Activated T-cell treated with anti-CD3 and anti-CD28 coated beads for 1 hour (primary cell): ENCODE data around the gene ATP2C1.

Source experiments
- DNase-seq: peaks from one replicate; pipeline ENCODE4 v3.0.0-alpha.2; 2020; ENCODE audit warnings: low read depth

The ATP2C1 gene

GRCh38 chr3:130976706-130977105 lies 82.8 kb downstream of the ATP2C1 start:
- DNase-seq = no peak

DNA sequence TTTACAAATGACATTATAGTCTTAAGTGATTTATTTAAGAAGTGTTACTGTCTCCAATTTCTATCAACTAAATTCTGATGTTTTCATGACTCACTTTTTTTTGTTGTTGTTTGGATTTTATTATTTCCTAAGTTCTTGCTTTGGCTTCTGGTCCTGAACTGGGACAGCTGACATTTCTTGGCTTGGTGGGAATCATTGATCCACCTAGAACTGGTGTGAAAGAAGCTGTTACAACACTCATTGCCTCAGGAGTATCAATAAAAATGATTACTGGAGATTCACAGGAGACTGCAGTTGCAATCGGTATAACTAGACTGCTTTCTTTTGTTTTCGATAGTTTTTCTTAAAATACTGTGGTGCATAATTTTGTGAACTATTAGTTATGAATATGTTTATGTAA lies 85.2 kb downstream of the ATP2C1 start:
- no peak for DNase-seq

DNA sequence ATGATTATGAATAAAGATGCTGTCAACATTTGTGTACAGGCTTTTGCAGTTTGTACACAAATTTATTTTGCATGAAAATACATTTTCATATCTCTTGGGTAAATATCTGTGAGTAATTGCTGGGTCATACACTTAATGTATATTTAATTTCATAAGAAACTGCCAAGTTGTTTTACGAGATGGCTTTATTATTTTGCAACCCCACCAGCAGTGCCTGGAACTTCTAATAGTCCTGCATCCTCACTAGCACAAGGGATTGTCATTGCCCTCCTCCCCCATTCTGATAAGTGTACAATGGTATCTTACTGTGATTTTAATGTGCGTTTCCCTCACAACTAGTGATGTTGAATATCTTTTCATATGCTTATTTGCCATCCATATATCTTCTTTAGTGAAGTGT lies 87.6 kb downstream of the ATP2C1 start:
- DNase-seq = no peak

- no peak for DNase-seq
These were observed 96.4 kb downstream of the ATP2C1 start for GRCh38 chr3:130990282-130990681.

GRCh38 chr3:130991126-130991525 lies 97.2 kb downstream of the ATP2C1 start:
- no peak for DNase-seq

DNA sequence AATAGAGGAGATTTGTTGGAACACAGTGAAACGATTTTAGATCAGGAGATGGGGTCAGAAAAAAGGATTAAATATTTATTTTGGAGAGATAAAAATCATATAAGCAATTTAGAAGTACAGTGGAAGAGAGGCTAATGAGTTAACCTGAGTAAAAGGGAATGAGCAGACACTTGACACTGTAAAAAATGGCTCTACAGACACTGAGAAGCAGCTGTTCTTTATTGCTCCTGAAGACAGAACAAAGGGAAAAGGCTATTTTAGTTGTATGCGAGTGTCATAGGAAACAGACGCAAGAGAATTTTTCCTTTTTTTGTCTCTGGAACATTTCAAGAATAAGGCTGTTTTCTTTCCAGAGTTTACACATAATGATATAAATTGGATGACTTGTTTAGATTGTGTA lies 98.5 kb downstream of the ATP2C1 start:
- no peak for DNase-seq

DNA sequence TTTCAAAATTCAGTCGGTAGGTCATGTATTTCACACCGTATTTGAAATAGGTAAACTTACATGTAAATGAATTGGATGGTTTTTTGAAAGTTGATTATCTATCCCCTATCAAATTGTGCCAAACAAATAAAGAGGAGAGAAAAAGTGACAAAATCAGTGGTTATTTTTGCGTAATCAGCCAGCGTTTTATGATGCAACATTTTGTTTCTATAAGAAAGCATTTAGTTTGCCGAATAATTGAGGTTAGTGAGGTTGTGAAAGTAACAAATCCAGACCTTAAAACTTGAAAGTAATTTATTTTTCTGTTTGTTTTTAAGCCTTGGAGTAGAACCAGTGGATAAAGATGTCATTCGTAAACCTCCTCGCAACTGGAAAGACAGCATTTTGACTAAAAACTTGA lies 103.4 kb downstream of the ATP2C1 start:
- DNase-seq = no peak

- DNase-seq = no peak
These were observed 107.2 kb downstream of the ATP2C1 start for GRCh38 chr3:131001071-131001470.

DNA sequence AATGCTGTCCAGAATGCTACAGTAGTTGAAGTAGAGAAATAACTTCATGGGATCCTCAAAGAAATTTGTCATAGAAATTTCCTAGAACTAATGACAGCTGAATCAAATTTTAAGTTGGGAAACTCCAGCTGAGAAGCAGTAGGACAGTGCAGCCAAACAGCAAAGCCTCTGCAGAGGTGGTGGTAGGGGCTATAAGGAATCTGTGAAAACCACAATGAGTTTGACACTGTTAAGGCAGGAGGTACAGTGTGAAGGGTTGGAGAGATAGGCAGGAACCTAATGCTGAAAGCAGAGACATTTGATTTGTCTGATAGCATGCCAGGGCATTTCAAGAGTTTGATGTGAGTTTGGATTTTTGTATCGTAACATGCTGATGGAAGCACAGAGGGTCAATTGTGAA lies 110.7 kb downstream of the ATP2C1 start:
- DNase-seq = no peak

GRCh38 chr3:131007256-131007655 lies 113.4 kb downstream of the ATP2C1 start:
- no peak for DNase-seq

DNA sequence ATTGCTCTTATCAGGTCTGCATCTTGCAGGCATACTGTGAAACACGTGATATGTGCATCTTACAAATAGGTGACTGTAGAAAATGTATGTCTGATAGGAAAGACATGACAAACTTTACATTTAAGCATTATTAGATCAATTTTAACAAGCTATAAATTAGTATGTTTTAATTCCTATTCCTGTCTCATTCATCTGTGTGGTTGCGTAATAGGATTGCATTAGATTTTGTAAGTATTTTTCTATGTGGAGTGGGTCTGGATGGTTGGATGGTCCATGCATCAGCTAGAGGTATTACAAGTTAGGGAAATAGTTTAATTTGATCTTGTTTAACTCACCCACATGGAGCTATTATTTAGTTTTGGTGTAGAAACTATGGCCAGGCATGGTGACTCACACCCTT lies 113.9 kb downstream of the ATP2C1 start:
- no peak for DNase-seq

DNA sequence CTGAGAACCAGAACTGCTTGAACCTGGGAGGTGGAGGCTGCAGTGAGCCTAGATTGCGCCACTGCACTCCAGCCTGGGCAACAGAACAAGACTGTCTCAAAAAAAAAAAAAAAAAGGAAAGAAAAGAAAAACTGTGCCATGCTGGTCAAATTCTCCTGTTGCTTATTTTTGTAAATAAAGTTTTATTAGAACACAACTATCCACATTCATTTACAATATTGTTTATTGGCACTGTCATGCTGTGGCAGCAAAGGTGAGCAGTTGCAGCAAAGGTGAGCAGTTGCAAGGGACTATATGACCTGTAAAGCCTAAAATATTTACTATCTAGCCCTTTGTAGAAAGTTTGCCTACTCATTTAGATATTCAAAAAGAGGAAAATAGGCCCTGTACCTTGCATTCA lies 114.4 kb downstream of the ATP2C1 start:
- no peak for DNase-seq

DNA sequence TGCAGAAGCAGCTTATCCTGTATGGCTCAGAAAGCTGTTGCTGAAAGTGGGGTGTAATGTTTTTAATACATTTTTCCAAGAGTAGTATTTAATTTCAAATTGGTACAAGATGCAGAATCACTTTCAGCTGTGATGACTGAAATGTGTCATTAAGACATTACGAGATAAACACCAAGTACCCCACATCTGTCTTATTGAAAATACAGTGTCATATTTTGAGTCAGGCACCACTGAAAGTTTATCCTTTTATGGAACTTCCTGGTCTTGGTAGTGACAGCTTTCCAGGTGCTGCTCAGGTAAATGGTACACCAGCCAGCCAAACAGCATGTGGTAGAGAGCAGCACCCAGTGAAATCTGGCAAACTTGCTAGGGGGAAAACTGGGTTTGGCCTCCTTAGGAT lies 115.8 kb downstream of the ATP2C1 start:
- DNase-seq = no peak

GRCh38 chr3:131018970-131019369 lies 125.1 kb downstream of the ATP2C1 start:
- DNase-seq = no peak

DNA sequence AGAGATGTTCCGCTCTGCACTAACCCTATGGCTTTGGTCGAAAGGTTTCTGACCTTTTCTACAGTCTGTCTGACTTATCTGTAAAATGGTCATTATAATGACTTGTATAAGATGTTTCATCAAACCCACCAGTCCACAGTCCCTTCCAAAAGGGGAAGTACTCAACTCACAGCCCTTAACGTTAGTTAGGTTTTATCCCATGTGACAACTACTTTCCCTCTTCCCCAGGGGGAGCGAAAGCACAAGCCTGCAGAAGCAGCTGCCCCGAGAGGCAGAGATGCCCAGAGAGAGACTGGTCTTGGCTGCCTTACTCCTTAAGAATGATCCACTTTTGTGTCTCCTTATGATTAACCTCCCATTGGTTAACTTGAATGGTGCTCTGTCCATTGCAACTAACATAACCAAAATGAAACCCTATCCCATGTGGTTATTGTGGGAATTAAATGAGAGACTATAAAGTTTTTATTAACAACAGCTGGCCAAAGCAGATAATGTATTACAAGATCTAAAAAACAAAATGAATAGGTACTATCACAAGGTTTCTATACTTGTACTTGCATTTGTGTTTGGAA lies 126.3 kb downstream of the ATP2C1 start:
- no peak for DNase-seq

- DNase-seq = no peak
These were observed 131.7 kb downstream of the ATP2C1 start for GRCh38 chr3:131025539-131025938.

DNA sequence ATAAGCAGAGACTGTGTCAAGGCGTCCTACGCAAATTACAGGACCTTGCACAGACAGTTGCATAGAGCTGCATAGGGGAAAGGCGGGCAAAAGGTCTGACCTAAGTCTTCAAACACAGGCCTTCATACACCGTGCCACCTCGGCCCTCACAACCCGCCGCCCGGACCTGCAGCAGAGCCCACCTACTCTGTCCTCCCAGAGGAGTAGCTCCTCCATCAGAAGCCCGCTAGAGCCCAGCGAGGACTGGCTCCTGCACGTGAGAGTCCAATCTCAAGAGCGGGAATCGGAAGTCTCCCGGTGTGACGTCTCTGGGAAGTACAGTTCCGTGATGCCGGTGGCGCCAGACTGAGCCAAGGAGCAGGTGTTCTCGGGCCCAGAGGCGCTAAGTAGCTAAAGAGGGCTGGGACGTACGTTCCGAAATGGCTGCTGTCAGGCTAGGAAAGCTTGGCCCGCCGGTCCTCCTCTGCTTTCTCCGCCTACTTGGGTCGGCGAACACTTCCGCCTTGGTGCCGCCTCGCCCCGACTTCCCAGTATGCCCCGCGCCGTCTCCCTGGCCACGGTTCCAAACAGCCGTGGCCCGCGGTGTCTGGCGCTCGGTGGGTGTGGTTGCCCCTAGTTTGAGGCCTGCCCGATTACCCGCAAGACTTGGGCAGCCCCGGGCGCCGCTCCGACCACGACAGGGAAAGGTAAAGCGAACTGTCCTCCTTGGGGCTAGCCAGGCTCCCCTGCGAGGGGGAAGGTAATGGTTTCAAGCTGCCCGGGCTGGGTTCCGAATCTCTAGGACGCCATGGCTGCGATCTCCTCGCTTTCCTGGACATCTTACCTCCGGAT lies 132.7 kb downstream of the ATP2C1 start, which contains the start of the genes ASTE1 and NEK11:
Gene ASTE1, minus strand, starts transcription at position 505 of the 831 bp plus-strand sequence. CDS start 1,519 bp downstream, outside the sequence.
Gene NEK11, plus strand, starts transcription at position 557 of the 831 bp plus-strand sequence. CDS start 2,832 bp downstream, outside the sequence.
- DNase-seq = peak; percentile 85

DNA sequence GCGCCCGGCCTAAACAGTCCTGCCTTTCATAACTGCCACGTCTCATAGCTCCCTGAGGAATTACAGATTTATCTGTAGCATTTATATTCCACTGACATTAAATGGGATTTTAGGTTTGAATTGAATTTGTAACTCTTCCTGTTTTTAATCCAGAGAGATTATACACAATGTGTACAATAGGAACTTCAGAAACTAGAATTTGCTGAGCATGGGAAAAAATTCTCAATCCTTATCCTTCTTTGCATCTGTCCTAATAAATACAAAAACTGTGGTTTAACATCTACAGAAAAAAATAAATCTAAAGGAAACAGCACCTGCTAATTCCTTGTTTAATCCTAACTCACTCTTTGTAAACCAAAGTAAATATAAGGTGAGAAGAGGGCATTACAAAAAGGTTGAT lies 135.0 kb downstream of the ATP2C1 start:
- DNase-seq = no peak

GRCh38 chr3:131031660-131032059 lies 137.8 kb downstream of the ATP2C1 start:
- no peak for DNase-seq

GRCh38 chr3:131033480-131034080 lies 139.7 kb downstream of the ATP2C1 start:
- no peak for DNase-seq

- DNase-seq = no peak
These were observed 142.4 kb downstream of the ATP2C1 start for GRCh38 chr3:131036200-131036816.

DNA sequence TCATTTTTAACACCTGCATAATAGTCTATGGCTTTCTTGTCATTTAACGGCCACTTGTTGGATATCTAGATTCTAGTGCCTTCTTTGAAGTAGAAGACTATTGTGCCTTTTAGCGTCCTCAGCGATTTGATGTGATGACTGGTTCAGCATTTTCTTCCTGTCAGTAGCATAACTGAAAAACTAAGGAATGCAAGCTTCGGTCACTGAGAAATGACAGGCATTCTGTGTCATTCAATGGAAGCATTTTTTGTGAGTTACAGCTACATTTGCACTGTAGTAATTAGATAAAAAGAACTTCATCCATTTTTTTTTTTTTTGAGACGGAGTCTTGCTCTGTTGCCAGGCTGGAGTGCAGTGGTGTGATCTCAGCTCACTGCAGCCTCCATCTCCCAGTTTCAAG lies 143.1 kb downstream of the ATP2C1 start:
- no peak for DNase-seq

- no peak for DNase-seq
These were observed 144.4 kb downstream of the ATP2C1 start for GRCh38 chr3:131038326-131038725.
